Caco-2 (cell line): ENCODE results near the gene HOXB8. TPM values are rescaled to one million over a fixed set of nuclear protein-coding genes. Genes with fewer than 3 reads are reported as not detected.
A peak's percentile ranks its signal among the peaks of the same experiment; 100 is the strongest.

Experiments used
- BruUV-seq: library from RNA; stranded (reverse); fragments of 400-500 nt; replicated peaks from 2 replicates; lab custom pipeline; 2021; lab: Mats Ljungman, UMichigan
- CTCF ChIA-PET: fragments of 300-600 bp; sonication (Branson Sonifier 250); formaldehyde crosslinking; loops from one replicate; lab custom pipeline; 2022; ENCODE audit warnings: antibody characterized with exemption; lab: Charles Lee
- POLR2A ChIA-PET: fragments of 300-600 bp; sonication (Branson Sonifier 250); formaldehyde crosslinking; loops from one replicate; lab custom pipeline; 2022; ENCODE audit warnings: antibody characterized with exemption; lab: Charles Lee
- DNase-seq, 2 experiments: peaks; one replicate each; pipeline versions ENCODE4 v3.0.0 to v3.0.0-alpha.2; 2020 to 2022
- H3K27me3 ChIP-seq: replicated peaks from 2 replicates; pipeline ENCODE4 v1.6.0; 2011; ENCODE audit warnings: low read length; ENCODE audit not compliant: control insufficient read depth, insufficient read depth
- H3K36me3 ChIP-seq: 2 replicates; pipeline ENCODE4 v1.5.1; 2011; ENCODE audit warnings: low read length; ENCODE audit not compliant: control insufficient read depth, insufficient read depth
- H3K4me1 ChIP-seq: fragments of 250-450 bp; sonication (Bioruptor Pico); 2 replicates; pipeline ENCODE4 v1.5.1; 2020; ENCODE audit warnings: mild to moderate bottlenecking
- H3K4me3 ChIP-seq: 2 replicates; pipeline ENCODE4 v1.5.1; 2011; ENCODE audit warnings: low read depth, mild to moderate bottlenecking, control low read depth, low read length
- H3K9me3 ChIP-seq: fragments of 250-450 bp; sonication (Bioruptor Pico); 2 replicates; pipeline ENCODE4 v1.5.1; 2020; ENCODE audit warnings: mild to moderate bottlenecking, moderate library complexity
- H3K27ac Mint-ChIP-seq: one replicate; pipeline ENCODE4 v1.8.0; 2022; ENCODE audit warnings: mixed read lengths; ENCODE audit not compliant: unreplicated experiment
- H3K27me3 Mint-ChIP-seq: one replicate; pipeline ENCODE4 v1.8.0; 2022; ENCODE audit warnings: mixed read lengths; ENCODE audit not compliant: insufficient read depth, unreplicated experiment
- H3K36me3 Mint-ChIP-seq: one replicate; pipeline ENCODE4 v1.8.0; 2022; ENCODE audit warnings: mild to moderate bottlenecking, mixed read lengths; ENCODE audit not compliant: insufficient read depth, unreplicated experiment
- H3K4me1 Mint-ChIP-seq: one replicate; pipeline ENCODE4 v1.8.0; 2022; ENCODE audit warnings: low read depth, mixed read lengths; ENCODE audit not compliant: unreplicated experiment
- H3K4me3 Mint-ChIP-seq: one replicate; pipeline ENCODE4 v1.8.0; 2022; ENCODE audit warnings: mild to moderate bottlenecking, moderate library complexity, mixed read lengths; ENCODE audit not compliant: unreplicated experiment
- H3K9me3 Mint-ChIP-seq: one replicate; pipeline ENCODE4 v1.8.0; 2022; ENCODE audit warnings: mixed read lengths; ENCODE audit not compliant: unreplicated experiment
- intact Hi-C: fragments of 100-400 bp; cut with micrococcal nuclease; formaldehyde crosslinking; loops from one replicate; pipeline ENCODE4 v1.10.0; 2022; ENCODE audit not compliant: unreplicated experiment
- total RNA-seq: library from RNA; stranded (reverse); gene quantifications from 2 replicates; pipeline ENCODE4 v1.2.3, GENCODE V29; 2022
- TF ChIP-seq, protein P1 (sequence below), 2 experiments: fragments of 200-600 bp in 1 of 2; IDR thresholded peaks; 1 replicate in 1 of 2; 2 replicates in 1 of 2; pipeline versions ENCODE4 v1.5.1 to v1.8.0; 2011 to 2022; ENCODE audit warnings: antibody characterized with exemption in 1 of 2, control low read depth in 1 of 2, inconsistent platforms in 1 of 2, low read depth in 1 of 2, low read length in 1 of 2, mild to moderate bottlenecking in 1 of 2, moderate library complexity in 1 of 2; ENCODE audit not compliant: insufficient read depth in 1 of 2, severe bottlenecking in 1 of 2, unreplicated experiment in 1 of 2

Gene HOXB8
- total RNA-seq, 1 experiment from 2014 or later = 1.2 TPM

DNA sequence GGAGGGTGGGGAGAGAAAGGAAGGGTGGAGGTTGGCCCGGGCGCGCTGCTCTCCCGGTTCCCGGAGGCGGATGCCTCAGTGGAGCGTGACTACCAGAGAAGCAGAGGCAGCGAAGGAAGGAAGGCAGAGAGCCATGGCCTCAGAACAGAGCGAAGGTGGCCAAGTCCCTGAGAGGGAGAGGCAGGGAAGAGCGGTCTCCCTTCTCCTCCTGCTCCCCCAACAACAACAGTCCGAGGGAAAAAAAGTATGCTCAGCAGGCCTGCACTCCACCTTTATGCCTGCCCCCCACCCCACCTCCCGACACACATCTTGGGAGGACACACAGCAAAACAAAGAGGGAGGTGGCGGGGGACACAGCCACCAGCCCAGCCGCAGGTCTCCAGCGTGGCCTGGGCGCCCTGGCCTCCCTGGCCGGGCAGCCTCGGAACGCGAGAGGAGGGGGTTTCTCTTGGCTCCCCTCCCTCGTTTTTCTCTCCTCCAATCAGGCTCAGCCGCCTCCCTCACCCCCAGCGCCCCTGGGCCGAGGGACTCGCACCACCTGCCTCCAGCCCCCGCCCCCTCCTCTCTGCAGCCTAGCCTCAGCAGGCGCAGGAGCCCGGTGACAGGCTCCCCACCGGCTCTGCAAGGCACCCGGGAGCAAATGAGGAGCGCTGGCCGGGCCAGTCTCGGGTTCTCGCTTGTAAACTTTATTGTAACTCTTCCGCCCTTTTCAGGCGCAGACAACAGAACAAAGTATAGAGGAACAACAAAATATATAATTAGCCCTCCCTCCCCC, 3.2 kb downstream of the HOXB8 start:
- H3K4me1 ChIP-seq = peaks cover 9% of the 10 kb centered on the region
- Mint-ChIP-seq H3K4me3 (peak overlapping the region; percentile 86), H3K4me1 (peaks cover 31% of the 10 kb centered on the region), H3K9me3 (no peaks in the 10 kb centered on the region), H3K36me3 (peaks cover 15% of the 10 kb centered on the region), H3K27me3 (peaks cover 35% of the 10 kb centered on the region), H3K27ac (peak overlapping the region; percentile 72)
- POLR2A ChIA-PET = no interaction called here
- no peaks in the 10 kb centered on the region for H3K9me3 ChIP-seq
- no TSS peak for BruUV-seq
- DNase-seq = peak; percentile 81 to 88
- peaks cover 7% of the 10 kb centered on the region for H3K27me3 ChIP-seq
- TF ChIP-seq, protein P1, sequence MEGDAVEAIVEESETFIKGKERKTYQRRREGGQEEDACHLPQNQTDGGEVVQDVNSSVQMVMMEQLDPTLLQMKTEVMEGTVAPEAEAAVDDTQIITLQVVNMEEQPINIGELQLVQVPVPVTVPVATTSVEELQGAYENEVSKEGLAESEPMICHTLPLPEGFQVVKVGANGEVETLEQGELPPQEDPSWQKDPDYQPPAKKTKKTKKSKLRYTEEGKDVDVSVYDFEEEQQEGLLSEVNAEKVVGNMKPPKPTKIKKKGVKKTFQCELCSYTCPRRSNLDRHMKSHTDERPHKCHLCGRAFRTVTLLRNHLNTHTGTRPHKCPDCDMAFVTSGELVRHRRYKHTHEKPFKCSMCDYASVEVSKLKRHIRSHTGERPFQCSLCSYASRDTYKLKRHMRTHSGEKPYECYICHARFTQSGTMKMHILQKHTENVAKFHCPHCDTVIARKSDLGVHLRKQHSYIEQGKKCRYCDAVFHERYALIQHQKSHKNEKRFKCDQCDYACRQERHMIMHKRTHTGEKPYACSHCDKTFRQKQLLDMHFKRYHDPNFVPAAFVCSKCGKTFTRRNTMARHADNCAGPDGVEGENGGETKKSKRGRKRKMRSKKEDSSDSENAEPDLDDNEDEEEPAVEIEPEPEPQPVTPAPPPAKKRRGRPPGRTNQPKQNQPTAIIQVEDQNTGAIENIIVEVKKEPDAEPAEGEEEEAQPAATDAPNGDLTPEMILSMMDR (IDR thresholded peaks at IDR 0.05; ENCODE audit: insufficient read depth in 1 of 2, low read depth in 1 of 2, low read length in 1 of 2, severe bottlenecking in 1 of 2, unreplicated experiment in 1 of 2) = peak in 1 of 2 experiments; percentile 1
- CTCF ChIA-PET = interaction anchor here (1.3 kb wide), 1 partner anchor 260 kb away, joined by 13 read pairs; no protein-coding TSS in a partner anchor
- peak overlapping the region; percentile 70 for H3K4me3 ChIP-seq
- intact Hi-C loops = loop anchor here (2.0 kb wide), 1 partner anchor 459 kb away; no protein-coding TSS in a partner anchor
- H3K36me3 ChIP-seq = no peaks in the 10 kb centered on the region

DNA sequence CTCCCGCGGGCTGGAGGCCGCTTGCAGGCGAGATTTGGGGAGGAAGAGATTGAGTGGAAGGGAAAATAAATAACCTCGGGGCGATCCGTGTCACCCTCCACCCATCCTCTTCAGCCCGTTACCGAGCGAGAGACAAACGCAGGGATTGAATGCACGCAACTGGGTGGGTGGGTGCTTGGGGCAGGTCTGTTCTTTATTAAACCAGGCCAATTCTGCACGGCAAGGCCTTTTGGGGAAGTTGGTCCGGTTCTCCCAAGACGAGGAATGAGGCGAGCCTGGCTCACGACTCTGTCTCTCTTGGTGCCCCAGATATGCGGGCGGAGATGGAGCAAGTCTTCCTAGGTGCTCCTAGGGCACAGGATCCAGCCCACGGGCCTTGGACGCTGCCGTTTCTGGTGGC, 3.9 kb downstream of the HOXB8 start:
- Mint-ChIP-seq H3K9me3 (no peaks in the 10 kb centered on the region), H3K4me3 (peak overlapping the region; percentile 86), H3K27ac (peak overlapping the region; percentile 72), H3K4me1 (peaks cover 29% of the 10 kb centered on the region), H3K36me3 (peaks cover 15% of the 10 kb centered on the region), H3K27me3 (peaks cover 31% of the 10 kb centered on the region)
- Histone ChIP-seq H3K9me3 (no peaks in the 10 kb centered on the region), H3K4me1 (peaks cover 9% of the 10 kb centered on the region), H3K36me3 (no peaks in the 10 kb centered on the region), H3K27me3 (peaks cover 1% of the 10 kb centered on the region), H3K4me3 (peak overlapping the region; percentile 70)
- no TSS peak for BruUV-seq
- TF ChIP-seq, protein P1 (IDR thresholded peaks at IDR 0.05; ENCODE audit: insufficient read depth in 1 of 2, low read depth in 1 of 2, low read length in 1 of 2, severe bottlenecking in 1 of 2, unreplicated experiment in 1 of 2) = no peak
- ChIA-PET POLR2A (no interaction called here), CTCF (no interaction called here)
- intact Hi-C loops = no loop called here
- no peak for DNase-seq

DNA sequence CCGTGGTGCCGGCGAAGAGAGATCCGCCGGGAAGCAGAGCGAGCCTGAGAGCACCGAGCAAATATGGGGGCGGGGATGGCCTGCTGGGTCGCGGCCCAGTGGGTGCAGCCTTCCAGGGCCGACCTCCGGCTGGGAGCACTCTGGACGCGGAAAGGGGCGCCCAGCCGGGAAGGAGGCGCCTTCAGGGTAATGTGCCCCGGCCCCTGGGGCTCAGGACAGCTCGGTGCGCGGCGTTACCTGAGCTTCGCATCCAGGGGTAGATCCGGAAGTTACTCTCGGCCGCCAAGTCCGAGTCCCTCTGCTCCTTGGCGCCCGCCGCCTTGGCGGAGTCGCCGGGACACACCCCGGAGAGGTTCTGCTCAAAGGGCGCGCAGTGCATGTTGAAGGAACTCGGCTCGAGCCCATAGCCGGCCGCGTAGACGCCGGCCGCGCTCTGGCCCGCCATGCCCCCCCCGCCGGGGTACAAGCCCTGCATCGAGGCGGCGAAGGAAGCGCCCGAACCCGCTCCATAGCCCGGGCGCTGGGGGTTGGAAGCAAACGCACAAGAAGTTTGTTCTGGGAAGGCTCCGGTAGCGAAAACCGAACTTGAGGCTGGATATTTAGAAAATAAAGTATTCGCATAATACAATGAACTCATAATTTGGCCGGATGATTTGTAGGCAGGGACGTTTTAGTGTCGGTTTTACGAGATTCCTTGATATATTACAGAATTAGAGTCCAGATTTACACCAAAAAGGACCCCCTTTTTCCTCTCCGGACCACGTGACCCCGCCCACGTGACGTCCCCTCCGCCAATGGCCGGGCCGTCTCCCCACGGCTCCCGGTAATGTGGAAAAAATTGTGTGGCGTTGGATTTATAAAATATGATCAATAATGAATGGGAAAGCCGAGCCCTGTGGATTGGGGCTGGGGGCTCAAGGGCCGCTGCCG, 4.5 kb downstream of the HOXB8 start, which contains the start of gene HOXB7:
HOXB7 (minus strand) TSS at position 736 of the 930 bp plus-strand sequence; CDS start at position 637, 99 bp downstream.
- TF ChIP-seq, protein P1 (IDR thresholded peaks at IDR 0.05; ENCODE audit: insufficient read depth in 1 of 2, low read depth in 1 of 2, low read length in 1 of 2, severe bottlenecking in 1 of 2, unreplicated experiment in 1 of 2) = no peak
- Histone ChIP-seq H3K9me3 (no peaks in the 10 kb centered on the region), H3K4me1 (peaks cover 9% of the 10 kb centered on the region), H3K4me3 (peak within 1 kb of the TSS; percentile 70), H3K36me3 (no peaks in the 10 kb centered on the region), H3K27me3 (no peaks in the 10 kb centered on the region)
- Mint-ChIP-seq H3K9me3 (no peaks in the 10 kb centered on the region), H3K4me1 (peaks cover 29% of the 10 kb centered on the region), H3K27me3 (peaks cover 31% of the 10 kb centered on the region), H3K4me3 (peak within 1 kb of the TSS; percentile 86), H3K27ac (peak within 1 kb of the TSS; percentile 72), H3K36me3 (peaks cover 15% of the 10 kb centered on the region)
- TSS peak; percentile 42 for BruUV-seq
- ChIA-PET POLR2A (interaction anchor here (0.6 to 1.3 kb wide), 4 partner anchors 9 to 804 kb away, joined by 3 to 10 read pairs (median 6); partner anchors contain the start of genes HOXB9 and PHB1), CTCF (interaction anchor here (0.6 to 1.3 kb wide), 8 partner anchors 9 to 1098 kb away, joined by 3 to 7 read pairs (median 6); no protein-coding TSS in a partner anchor)
- intact Hi-C loops = no loop called here
- peak; percentile 88 to 92 for DNase-seq
